Glomerular visceral epithelial cell (primary cell): ENCODE results near the gene GMPPB.
"Not testable (repeated sequence)": the region's sequence is repeated elsewhere in the genome, so short reads cannot be mapped to it uniquely, and the experiment has no call there.

Source experiments
- DNase-seq: peaks from one replicate; pipeline ENCODE4 v3.0.0-alpha.2; 2016; ENCODE audit errors: extremely low spot score

The GMPPB gene

DNA sequence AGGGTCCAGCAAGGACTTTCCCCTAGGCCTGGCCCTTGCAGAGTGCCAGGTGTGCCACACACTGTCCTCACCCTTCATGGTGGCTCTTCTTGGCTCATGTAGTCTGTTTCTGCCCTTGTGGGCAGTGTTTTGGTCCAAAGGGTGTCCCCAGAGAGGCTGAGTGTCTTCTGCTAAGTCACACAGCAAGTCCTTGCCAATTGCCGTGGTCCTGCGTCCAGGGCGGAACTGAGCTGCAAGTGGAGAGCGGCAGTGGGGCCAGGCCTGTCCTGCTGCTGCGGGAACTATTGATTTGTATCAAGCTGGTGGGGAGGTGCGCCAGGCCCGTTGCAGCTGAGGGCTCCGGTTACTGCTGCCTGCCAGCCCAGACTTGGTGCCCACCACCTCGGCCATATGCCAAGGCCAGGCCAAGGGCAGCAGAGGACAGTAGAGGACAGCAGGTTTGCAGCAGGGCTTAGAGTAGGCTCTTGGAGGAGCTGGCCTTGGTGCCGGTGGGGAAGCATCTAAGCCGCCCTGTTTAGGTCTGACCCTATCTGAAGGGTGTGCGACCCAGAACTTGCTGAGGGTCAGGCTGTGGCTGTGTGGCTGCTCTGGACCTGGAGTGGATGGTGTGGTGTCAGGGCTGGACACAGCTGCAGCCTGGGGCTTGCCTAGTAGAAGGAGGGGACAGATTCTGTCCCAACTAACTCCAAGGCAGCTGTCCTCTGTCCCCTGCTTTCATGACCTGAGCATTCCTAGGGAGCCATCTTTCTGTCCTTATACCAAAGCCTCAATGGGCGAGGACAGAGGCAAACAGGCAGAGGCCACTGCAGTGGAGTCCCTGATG is 8.8 kb downstream of the GMPPB start:
- no peak for DNase-seq

- DNase-seq: no peak
Measured at GRCh38 chr3:49713336-49714105, 10.2 kb downstream of the GMPPB start.

DNA sequence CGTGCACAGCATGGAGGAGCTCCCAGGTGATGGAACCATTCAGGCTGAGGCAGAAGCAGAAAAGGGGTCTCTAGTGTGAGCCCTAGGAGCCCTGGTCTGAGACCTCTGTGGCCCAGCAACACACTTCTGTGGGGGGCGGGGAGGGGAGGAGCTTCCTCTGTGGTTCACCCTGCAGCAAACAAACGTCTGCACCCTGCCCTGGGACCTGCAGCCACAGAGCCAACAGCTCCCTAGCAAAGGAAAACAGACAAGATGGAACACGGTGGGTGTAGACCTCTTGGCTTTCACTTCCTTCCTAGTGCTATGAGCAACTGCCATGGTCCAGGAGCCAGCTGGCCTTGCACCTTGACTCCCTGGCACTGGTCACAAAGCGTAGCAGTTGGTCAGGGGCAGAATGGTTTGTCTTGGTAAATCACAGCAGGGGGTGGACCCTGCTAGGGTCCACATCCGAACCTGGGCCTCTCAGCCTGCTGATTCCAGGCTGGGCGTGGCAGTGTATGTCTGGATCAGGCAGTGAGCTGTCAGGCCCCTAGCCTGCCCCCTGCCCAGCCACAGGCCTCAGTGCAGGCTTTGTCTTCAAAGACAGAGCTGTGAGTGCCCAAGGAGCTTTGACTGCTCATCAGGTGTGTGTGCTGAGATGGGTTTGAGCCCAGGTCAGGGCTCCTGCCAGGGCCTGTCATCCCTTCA is 11.0 kb downstream of the GMPPB start:
- DNase-seq: no peak

DNA sequence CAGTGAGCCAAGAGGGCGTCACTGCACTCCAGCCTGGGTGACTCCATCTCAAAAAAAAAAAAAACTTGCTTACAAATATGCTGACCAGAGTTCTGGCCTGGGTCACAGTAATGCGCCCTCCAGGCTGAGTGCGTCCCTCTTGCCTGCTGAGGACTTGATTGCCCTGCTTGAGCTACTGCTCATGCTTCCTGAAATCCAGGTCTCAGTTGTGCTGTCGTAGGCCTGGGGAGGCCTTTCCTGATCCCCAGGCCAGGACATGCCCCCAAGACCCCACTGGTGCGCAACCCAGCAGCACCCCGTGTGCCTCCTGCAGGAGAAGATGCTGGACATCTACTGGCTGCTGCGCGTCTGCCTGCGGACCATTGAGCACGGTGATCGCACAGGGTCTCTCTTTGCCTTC is 11.6 kb downstream of the GMPPB start:
- no peak for DNase-seq

- no peak for DNase-seq
Measured at GRCh38 chr3:49711489-49711888, 12.3 kb downstream of the GMPPB start.

- DNase-seq: no peak
Measured at GRCh38 chr3:49709852-49710251, 13.9 kb downstream of the GMPPB start.

- DNase-seq: no peak
Measured at GRCh38 chr3:49707113-49707480, 16.7 kb downstream of the GMPPB start.

DNA sequence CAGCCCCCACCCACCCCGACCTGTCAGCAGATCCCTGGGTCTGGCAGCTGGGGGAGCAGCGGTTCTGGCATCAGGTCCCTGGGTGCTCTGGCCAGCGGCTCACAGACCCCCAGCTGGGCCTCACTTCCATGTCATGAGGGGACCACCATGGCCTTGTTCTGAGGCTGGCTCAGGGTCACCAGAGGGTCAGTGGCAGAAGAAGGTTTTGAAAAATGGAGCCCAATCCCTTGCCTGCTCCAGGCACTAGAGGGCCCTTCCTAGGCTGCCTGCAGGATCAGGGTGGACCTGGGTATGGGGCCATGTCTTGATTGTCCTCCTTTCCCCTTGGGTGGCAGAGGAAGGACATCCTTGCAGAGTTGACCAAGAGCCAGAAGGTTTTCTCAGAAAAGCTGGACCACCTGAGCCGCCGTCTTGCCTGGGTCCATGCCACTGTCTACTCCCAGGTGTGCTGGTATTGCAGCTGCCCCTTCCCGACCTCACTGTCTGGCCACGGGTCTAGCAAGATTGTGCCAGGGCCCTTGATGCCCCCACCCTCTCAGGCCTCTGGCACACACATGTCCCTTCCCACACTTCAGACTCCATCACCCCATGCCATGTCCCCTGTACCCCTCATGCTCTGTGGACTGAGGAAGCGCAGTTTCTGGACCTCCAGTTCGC is 17.2 kb downstream of the GMPPB start:
- DNase-seq: no peak

DNA sequence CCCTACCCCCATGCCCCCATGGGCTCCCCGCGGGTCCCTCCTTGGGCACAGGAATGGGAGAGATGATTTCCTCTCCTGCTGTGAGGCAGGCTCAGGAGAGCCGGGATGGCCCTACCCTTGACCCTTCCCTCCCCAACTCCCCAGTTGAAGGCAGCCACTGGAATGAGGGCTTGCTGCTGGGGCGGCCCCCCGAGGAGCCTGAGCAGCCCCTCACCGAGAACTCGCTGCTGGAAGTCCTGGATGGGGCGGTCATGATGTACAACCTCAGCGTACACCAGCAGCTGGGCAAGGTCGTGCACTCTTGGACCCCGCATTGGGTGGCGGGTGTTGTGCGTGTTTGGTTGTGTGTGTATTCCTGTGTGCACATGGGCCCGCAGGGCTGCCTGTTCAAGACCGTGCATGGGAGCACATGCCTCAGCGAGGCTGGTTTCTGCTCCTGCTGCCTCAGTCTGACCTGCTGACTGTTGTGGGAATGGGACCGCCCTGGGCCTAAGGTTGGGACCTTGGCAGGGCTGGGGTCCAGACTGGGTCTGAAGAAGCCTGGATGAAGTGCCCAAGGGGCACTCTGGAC is 18.3 kb downstream of the GMPPB start:
- no peak for DNase-seq

DNA sequence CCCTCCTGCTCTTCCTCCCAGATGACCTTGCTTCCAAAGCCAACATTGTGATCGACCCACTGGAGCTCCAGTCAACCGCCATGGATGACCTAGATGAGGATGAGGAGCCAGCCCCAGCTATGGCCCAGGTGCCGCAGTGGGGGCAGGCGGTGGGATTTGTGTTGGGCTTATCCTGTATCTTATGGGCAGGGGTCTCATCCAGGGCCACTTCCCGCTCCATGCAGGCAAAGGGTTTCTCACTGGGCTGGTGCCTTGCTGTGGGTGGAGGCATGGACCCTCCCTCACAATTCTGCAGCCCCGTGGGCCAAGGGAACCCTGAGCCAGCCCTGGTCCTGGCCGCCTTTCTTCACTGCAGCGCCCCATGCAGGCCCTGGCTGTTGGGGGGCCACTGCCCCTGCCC is 19.1 kb downstream of the GMPPB start:
- no peak for DNase-seq

DNA sequence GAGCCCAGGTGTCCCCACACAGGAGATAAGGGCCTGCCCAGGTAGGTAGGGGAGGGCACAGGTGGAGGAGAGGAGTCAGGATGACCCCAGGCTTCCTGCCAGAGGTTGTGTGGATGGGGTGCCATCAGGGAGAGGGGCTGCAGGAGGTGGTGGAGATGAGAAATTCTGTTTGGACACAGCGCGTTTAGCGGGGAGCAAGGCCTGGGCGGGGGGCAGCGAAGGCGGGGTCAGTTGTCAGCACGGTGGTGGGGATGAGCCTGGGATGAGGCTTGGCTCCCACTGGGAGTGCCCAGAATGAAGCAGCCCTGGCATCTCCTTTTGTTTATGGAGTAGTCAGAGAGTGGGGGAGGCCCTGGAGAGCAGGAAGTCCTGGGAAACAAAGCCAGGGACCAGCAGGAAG is 19.8 kb downstream of the GMPPB start:
- DNase-seq: no peak

- DNase-seq: peak; percentile 67
Measured at GRCh38 chr3:49703443-49703927, 20.3 kb downstream of the GMPPB start.

- no peak for DNase-seq
Measured at GRCh38 chr3:49702672-49703071, 21.1 kb downstream of the GMPPB start.

- no peak for DNase-seq
Measured at GRCh38 chr3:49701388-49702077, 22.2 kb downstream of the GMPPB start.

- DNase-seq: no peak
Measured at GRCh38 chr3:49700453-49701128, 23.2 kb downstream of the GMPPB start.

DNA sequence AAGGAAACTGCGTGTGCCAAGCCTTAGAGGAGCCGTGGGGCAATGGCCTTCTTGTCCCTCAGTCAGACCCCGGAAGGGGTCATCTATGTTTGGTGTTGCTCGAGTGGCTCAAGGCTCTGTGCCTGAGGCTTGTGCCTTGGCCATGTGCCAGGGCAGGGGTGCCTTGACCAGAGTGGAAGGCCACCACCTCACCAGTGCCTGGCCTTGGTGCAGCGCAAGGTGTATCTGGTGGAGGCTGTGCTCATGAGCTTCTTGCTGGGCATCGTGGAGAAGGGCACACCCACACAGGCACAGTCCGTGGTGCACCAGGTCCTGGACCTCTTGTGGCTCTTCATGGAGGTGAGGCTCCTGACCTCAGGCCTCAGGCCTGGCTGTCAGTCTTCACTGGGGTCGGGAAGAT is 23.7 kb downstream of the GMPPB start:
- no peak for DNase-seq

DNA sequence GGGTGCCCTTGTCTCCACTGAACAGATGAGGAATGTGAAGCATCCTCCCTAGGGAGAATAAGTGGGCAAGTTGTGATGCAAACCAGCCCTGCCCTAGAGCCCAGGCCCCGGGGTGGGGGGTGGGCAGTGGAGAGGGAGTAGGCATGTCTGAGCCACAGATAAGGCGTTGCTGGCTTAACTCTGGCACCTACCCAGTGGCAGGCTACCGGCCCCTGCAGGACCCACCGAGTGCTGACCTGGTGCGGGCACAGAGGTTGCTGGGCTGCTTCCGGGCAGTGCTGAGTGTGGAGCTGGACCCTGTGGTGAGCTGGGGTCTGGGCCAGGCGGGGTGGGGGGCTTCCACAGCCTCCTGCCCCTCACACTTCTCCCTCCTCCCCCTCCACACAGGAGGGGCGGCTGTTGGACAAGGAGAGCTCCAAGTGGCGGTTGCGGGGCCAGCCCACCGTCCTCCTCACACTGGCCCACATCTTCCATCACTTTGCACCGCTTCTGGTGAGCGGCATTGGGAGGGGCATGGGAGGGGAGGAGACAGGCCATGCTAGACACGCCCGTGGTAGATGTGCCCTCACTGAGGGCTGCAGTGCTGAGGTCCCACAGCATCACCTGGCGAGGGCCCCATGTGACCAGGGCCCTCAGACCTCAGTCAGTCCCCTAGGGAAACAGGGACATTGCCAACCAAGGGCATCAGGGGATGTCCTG is 24.3 kb downstream of the GMPPB start:
- no peak for DNase-seq

- DNase-seq: not testable (repeated sequence)
Measured at GRCh38 chr3:49695350-49696015, 28.3 kb downstream of the GMPPB start.

DNA sequence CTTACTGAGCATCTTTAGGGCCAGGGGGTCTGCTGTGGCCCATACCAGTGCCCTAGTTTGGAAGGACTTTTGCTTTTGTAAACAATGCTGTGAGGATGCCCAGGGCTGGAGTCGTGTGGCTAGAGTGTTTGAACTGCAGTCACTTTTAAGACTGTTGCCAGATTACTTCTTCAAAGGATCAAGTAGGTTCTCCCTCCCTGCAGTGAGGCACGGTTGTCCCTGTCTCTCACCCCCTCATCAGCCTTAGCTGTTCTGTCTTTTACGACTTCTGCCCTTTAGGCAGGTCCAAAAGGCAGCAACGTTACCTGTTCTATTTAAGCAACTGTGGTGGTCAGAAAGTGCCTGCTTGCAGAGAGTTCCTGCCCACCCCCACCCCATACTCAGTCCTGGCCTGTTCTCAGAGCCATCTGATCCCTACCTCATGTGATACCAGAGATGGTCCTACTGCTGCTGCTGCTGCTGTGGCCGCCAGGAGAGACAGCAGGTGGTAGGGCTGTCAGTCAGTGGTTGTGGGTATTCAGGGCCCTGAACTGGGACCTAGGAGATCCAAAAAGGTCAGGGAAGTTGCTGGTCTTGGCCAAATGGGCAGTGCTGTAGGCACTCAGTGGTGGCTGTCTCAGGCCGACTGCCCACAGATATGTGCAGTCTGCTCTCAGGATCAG is 29.2 kb downstream of the GMPPB start:
- DNase-seq: not testable (repeated sequence)
